Endodermal cell (in vitro differentiated cells): Measurements from ENCODE around the gene CYP2A7. TPM values are rescaled to one million over a fixed set of nuclear protein-coding genes. Genes with fewer than 3 reads are reported as not detected.
"Not testable (repeated sequence)": the region's sequence is repeated elsewhere in the genome, so short reads cannot be mapped to it uniquely, and the experiment has no call there.

Experiments used
- DNase-seq: peaks from one replicate; pipeline ENCODE4 v3.0.0-alpha.2; 2017
- H3K27ac ChIP-seq: 2 replicates; pipeline ENCODE4 v1.5.1; 2013; ENCODE audit warnings: mild to moderate bottlenecking, low read depth, low read length, moderate library complexity
- H3K27me3 ChIP-seq: 2 replicates; pipeline ENCODE4 v1.6.1; 2013; ENCODE audit warnings: mild to moderate bottlenecking, low read length, moderate library complexity; ENCODE audit not compliant: insufficient read depth, control insufficient read depth, poor library complexity, severe bottlenecking
- H3K36me3 ChIP-seq: 2 replicates; pipeline ENCODE4 v1.7.0; 2013; ENCODE audit warnings: mild to moderate bottlenecking, low read length, moderate library complexity; ENCODE audit not compliant: control insufficient read depth, insufficient read depth
- H3K4me1 ChIP-seq: one replicate; pipeline ENCODE4 v1.7.0; 2013; ENCODE audit warnings: low read length; ENCODE audit not compliant: control insufficient read depth, insufficient read depth
- H3K4me3 ChIP-seq: 2 replicates; pipeline ENCODE4 v1.5.1; 2013; ENCODE audit warnings: mild to moderate bottlenecking, low read length, moderate library complexity
- H3K9ac ChIP-seq: 2 replicates; pipeline ENCODE4 v1.6.1; 2013; ENCODE audit warnings: mild to moderate bottlenecking, low read length, moderate library complexity; ENCODE audit not compliant: poor library complexity, severe bottlenecking; ENCODE audit errors: extremely low read depth
- H3K9me3 ChIP-seq: 2 replicates; pipeline ENCODE4 v1.6.1; 2013; ENCODE audit warnings: mild to moderate bottlenecking, low read length, moderate library complexity; ENCODE audit not compliant: control insufficient read depth
- H3K27ac Mint-ChIP-seq: 2 replicates; pipeline ENCODE4 v1.8.0; 2020; ENCODE audit warnings: mixed read lengths
- H3K27me3 Mint-ChIP-seq: 2 replicates; pipeline ENCODE4 v1.8.0; 2021; ENCODE audit warnings: mild to moderate bottlenecking, mixed read lengths; ENCODE audit not compliant: insufficient read depth
- H3K36me3 Mint-ChIP-seq: 2 replicates; pipeline ENCODE4 v1.8.0; 2020; ENCODE audit warnings: low read depth, mixed read lengths
- H3K4me1 Mint-ChIP-seq: 2 replicates; pipeline ENCODE4 v1.8.0; 2020; ENCODE audit warnings: mixed read lengths
- H3K4me3 Mint-ChIP-seq: 2 replicates; pipeline ENCODE4 v1.8.0; 2020; ENCODE audit warnings: mild to moderate bottlenecking, moderate library complexity, mixed read lengths
- H3K9me3 Mint-ChIP-seq: 2 replicates; pipeline ENCODE4 v1.8.0; 2020; ENCODE audit warnings: mild to moderate bottlenecking, mixed read lengths
- WGBS, 2 experiments: methylation state at CpG; one replicate each; pipeline versions ENCODE4 v1.1.5 to v1.1.7; 2013; ENCODE audit warnings: missing lambda C conversion rate in 2 of 2, mixed read lengths in 1 of 2; ENCODE audit not compliant: insufficient coverage in 1 of 2, insufficient read length in 1 of 2; 5-methylcytosine and 5-hydroxymethylcytosine counted together
- total RNA-seq, 2 donors: library from RNA; stranded (reverse); fragmentation: NEBNext Ultra II Directional in 1 of 2; extraction: Animal tissue kit (Norgen Biotek cat#: 25700) in 1 of 2; gene quantifications; 2 replicates in 1 of 2; 3 replicates in 1 of 2; pipeline ENCODE4 v1.2.1, GENCODE V29; 2021
- TF ChIP-seq, protein P1 (sequence below): fragments of 200-600 bp; sonication (generic); conservative IDR thresholded peaks from 2 replicates; pipeline ENCODE4 v1.5.0; 2021; ENCODE audit warnings: antibody characterized with exemption, mild to moderate bottlenecking

Gene CYP2A7
- total RNA-seq, 2 donors from 2014 or later = not detected

DNA sequence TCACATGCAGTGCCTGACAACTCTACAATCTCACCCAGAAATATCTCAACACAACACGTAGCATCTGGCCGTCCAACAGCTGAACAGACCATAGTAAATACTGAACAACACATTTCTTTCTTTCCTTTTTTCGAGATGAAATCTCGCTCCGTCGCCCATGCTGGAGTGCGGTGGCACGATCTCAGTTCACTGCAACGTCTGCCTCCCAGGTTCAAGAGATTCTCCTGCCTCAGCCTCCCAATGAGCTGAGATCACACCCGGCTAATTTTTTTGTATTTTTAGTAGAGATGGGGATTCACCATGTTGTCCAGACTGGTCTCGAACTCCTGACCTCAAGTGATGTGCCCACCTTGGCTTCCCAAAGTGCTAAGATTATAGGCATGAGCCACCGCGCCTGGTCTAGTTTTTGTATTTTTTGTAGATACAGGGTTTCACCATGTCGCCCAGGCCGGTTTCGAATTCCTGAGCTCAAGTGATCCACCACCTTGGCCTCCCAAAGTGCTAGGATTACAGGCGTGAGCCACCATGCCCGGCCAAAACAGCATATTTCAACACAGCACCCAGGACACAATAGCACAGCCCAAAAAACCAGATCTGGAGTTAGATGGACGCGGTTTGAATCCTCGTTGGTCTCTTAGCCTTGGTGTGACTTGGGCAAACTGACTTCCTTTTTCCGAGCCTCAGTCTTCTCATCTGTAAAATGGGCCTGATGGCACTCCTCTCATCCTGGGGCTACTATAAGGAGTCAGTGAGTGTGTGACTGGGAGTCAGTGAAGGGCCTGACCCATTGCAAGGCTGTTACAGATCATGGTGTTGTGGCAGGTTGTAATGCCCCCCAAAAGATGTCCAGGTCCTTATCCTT, 54.4 kb downstream of the CYP2A7 start:
- peaks cover 21% of the 10 kb centered on the region for H3K27me3 Mint-ChIP-seq
- no peaks in the 10 kb centered on the region for H3K36me3 Mint-ChIP-seq
- no peaks in the 10 kb centered on the region for H3K9me3 Mint-ChIP-seq
- no peak overlapping the region for H3K27ac Mint-ChIP-seq
- Histone ChIP-seq H3K4me3 (no peak overlapping the region), H3K4me1 (peaks cover 2% of the 10 kb centered on the region), H3K9ac (no peak overlapping the region), H3K36me3 (no peaks in the 10 kb centered on the region), H3K27me3 (no peaks in the 10 kb centered on the region), H3K9me3 (no peaks in the 10 kb centered on the region), H3K27ac (no peak overlapping the region)
- 93 to 97% methylated on average over 19 to 22 of the region's 22 CpGs for WGBS, 2 experiments
- H3K4me1 Mint-ChIP-seq = peaks cover 14% of the 10 kb centered on the region
- H3K4me3 Mint-ChIP-seq = no peak overlapping the region
- TF ChIP-seq, protein P1, sequence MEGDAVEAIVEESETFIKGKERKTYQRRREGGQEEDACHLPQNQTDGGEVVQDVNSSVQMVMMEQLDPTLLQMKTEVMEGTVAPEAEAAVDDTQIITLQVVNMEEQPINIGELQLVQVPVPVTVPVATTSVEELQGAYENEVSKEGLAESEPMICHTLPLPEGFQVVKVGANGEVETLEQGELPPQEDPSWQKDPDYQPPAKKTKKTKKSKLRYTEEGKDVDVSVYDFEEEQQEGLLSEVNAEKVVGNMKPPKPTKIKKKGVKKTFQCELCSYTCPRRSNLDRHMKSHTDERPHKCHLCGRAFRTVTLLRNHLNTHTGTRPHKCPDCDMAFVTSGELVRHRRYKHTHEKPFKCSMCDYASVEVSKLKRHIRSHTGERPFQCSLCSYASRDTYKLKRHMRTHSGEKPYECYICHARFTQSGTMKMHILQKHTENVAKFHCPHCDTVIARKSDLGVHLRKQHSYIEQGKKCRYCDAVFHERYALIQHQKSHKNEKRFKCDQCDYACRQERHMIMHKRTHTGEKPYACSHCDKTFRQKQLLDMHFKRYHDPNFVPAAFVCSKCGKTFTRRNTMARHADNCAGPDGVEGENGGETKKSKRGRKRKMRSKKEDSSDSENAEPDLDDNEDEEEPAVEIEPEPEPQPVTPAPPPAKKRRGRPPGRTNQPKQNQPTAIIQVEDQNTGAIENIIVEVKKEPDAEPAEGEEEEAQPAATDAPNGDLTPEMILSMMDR = no peak
- peak; percentile 17 for DNase-seq

DNA sequence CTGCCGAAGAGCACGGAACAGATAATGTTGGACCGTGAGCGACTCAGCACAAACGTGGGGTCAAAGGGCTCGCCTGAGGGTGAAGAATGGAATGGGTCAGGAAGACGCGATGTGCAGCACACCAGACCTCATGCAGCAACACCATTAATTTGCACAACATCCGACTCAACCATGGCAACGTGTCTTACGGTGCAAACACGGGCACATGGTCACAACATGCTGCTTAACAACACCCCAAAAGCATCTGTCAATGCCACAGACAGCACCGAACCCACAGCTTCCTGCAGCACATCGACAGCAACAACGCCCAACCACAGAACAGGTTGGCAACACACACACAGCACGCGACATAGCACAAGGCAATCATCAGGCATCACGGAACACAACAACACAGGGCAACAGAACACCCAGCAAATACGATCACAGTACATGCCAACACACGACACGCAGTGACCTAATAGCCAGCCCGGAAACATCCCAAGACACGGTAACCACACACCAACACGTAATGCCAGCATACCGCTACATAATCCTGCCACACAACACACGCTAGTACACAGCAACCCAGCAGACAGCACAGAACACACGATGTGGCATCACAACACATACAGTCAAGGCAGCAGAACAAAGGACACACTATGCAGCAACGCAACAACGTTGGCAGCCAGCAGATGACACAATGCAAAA, 55.2 kb downstream of the CYP2A7 start:
- WGBS, 2 experiments = 96 to 99% methylated on average over 9 to 29 of the region's 29 CpGs
- not testable (repeated sequence) for H3K27me3 ChIP-seq, H3K27ac ChIP-seq, H3K36me3 ChIP-seq, H3K4me3 Mint-ChIP-seq, H3K36me3 Mint-ChIP-seq, H3K27ac Mint-ChIP-seq, H3K9me3 Mint-ChIP-seq, H3K9me3 ChIP-seq, H3K9ac ChIP-seq, H3K4me1 ChIP-seq, H3K4me3 ChIP-seq
- Mint-ChIP-seq H3K4me1 (peaks cover 22% of the 10 kb centered on the region), H3K27me3 (peaks cover 17% of the 10 kb centered on the region)
- peak; percentile 33 for DNase-seq

DNA sequence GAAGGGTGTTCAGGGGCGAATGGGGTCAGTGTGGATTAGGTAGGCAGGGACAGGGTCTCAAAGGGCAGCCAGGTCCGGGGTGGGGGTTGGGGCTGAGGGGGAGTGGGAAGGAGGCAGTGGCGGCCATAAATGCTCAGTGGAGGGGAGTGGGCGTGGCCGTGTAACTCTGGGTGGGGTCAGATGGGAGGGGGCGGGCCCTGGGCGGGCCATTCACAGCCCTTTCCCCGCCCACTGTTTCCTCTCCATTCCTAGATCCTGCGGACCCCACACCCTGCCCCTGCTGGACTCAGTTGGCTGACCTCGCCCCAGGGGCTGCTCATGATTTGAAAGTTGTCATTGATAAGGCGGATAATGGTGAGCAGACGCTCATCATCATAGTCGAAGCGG, 55.7 kb downstream of the CYP2A7 start:
- not testable (repeated sequence) for DNase-seq, H3K27me3 ChIP-seq, H3K9me3 Mint-ChIP-seq, H3K9me3 ChIP-seq, H3K4me3 ChIP-seq, H3K4me3 Mint-ChIP-seq, H3K36me3 Mint-ChIP-seq, H3K36me3 ChIP-seq, H3K27ac ChIP-seq, H3K4me1 ChIP-seq, H3K27ac Mint-ChIP-seq, H3K9ac ChIP-seq
- peaks cover 24% of the 10 kb centered on the region for H3K4me1 Mint-ChIP-seq
- peaks cover 14% of the 10 kb centered on the region for H3K27me3 Mint-ChIP-seq
- 93 to 95% methylated on average over 5 to 6 of the region's 14 CpGs for WGBS, 2 experiments

DNA sequence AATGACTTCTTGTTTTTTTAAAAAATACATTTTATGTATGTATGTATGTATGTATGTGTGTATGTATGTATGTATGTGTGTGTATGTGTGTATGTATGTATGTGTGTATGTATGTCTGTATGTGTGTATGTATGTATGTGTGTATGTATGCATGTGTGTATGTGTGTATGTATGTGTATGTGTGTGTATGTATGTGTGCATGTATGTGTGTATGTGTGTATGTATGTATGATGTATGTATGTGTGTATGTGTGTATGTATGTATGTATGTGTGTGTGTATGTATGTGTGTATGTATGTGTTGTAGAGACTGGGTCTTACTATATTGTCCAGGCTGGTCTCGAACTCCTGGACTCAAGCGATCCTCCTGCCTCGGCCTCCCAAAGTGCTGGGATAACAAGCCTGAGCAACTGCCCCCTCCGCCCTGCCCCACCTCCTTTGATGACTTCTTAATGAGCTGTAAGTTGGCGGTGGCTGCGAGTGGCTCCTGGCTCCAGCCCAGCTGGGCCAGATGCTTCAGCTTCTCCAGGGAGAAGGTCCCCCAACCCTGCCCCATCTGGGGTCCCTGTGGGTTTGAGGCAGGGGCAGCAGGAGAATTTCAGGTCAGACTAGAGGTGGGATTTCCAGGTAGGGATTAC, 56.5 kb downstream of the CYP2A7 start:
- H3K27me3 ChIP-seq, H3K36me3 Mint-ChIP-seq, H3K9ac ChIP-seq, H3K9me3 Mint-ChIP-seq, H3K27ac ChIP-seq, H3K36me3 ChIP-seq, H3K4me3 ChIP-seq, H3K4me3 Mint-ChIP-seq, H3K27ac Mint-ChIP-seq, H3K9me3 ChIP-seq, H3K4me1 ChIP-seq: not testable (repeated sequence)
- peaks cover 24% of the 10 kb centered on the region for H3K4me1 Mint-ChIP-seq
- H3K27me3 Mint-ChIP-seq = peaks cover 12% of the 10 kb centered on the region
- peak; percentile 22 for DNase-seq
- WGBS, 2 experiments = 98% methylated on average over 4 of the region's 6 CpGs; no CpG with 5 or more reads in 1 of the 2 experiments

Other genes starting within 250 kb of the CYP2A7 start
- 10 to 100 TPM; 32.7 to 46.9 TPM for gene NUMBL, start 191.6 kb downstream of the CYP2A7 start, total RNA-seq
- gene COQ8B, start 165.3 kb downstream of the CYP2A7 start, total RNA-seq = 10 to 100 TPM; 45.6 to 49.8 TPM
- 10 to 100 TPM in 1 of 2 donors, 1 to 10 TPM in 1; 9.9 to 11.1 TPM for gene ITPKC, start 165.1 kb downstream of the CYP2A7 start, total RNA-seq
- gene ACTMAP, start 131.8 kb downstream of the CYP2A7 start, total RNA-seq = 10 to 100 TPM; 26.0 to 34.3 TPM
- 100 to 1,000 TPM; 160 to 199 TPM for gene SNRPA, start 131.0 kb downstream of the CYP2A7 start, total RNA-seq
- not detected for gene MIA, start 106.7 kb downstream of the CYP2A7 start, total RNA-seq
- 10 to 100 TPM; 29.2 to 34.1 TPM for gene RAB4B, start 104.0 kb downstream of the CYP2A7 start, total RNA-seq
- 10 to 100 TPM; 87.4 to 99.8 TPM for gene EGLN2, start 83.0 kb downstream of the CYP2A7 start, total RNA-seq
- not detected for gene CYP2A6, start 31.8 kb downstream of the CYP2A7 start, total RNA-seq
- under 1 TPM in 1 of 2 donors, not detected in 1; 0.75 TPM for gene CYP2B6, start 109.1 kb upstream of the CYP2A7 start, total RNA-seq
- gene CYP2A13, start 206.2 kb upstream of the CYP2A7 start, total RNA-seq = not detected
- gene CYP2F1, start 232.2 kb upstream of the CYP2A7 start, total RNA-seq = not detected